IMR-90 (cell line): ENCODE data around the gene ADRA1B. TPM values are rescaled to one million over a fixed set of nuclear protein-coding genes. Genes with fewer than 3 reads are reported as not detected.

Source experiments
- ATAC-seq: fragments of 200-7000 bp; cut with Tn5 transposase; 2 replicates; pipeline ENCODE4 v1.9.1; 2020; ENCODE audit warnings: low read depth, mild to moderate bottlenecking, moderate library complexity
- BruUV-seq: library from RNA; stranded (reverse); fragments of 400-500 nt; replicated peaks from 2 replicates; lab custom pipeline; 2021; lab: Mats Ljungman, UMichigan
- CTCF ChIA-PET: fragments of 300-600 bp; formaldehyde crosslinking; extraction: SDS; loops from one replicate; lab custom pipeline; 2021; ENCODE audit warnings: antibody characterized with exemption; lab: Yijun Ruan, JAX
- POLR2A ChIA-PET: fragments of 300-600 bp; sonication (Branson Sonifier 250); formaldehyde crosslinking; loops from one replicate; lab custom pipeline; 2022; ENCODE audit warnings: antibody characterized with exemption; ENCODE audit not compliant: unreplicated experiment; lab: Charles Lee
- DNase-seq: peaks from one replicate; pipeline ENCODE4 v3.0.0; 2013
- H2AFZ ChIP-seq: replicated peaks from 2 replicates; pipeline ENCODE3; 2013; ENCODE audit warnings: low read length, mild to moderate bottlenecking; ENCODE audit not compliant: poor library complexity
- H2AK5ac ChIP-seq: 2 replicates; pipeline ENCODE4 v1.6.1; 2013; ENCODE audit warnings: low read depth, low read length, inconsistent platforms
- H2AK9ac ChIP-seq: replicated peaks from 2 replicates; pipeline ENCODE3; 2013; ENCODE audit warnings: mild to moderate bottlenecking, low read depth, low read length, moderate library complexity; ENCODE audit not compliant: poor library complexity
- H2BK120ac ChIP-seq: 2 replicates; pipeline ENCODE4 v1.6.1; 2013; ENCODE audit warnings: low read depth, low read length, inconsistent platforms
- H2BK15ac ChIP-seq: 3 replicates; pipeline ENCODE4 v1.6.1; 2013; ENCODE audit warnings: low read depth, low read length, inconsistent platforms
- H2BK20ac ChIP-seq: 2 replicates; pipeline ENCODE4 v1.6.1; 2013; ENCODE audit warnings: low read depth, mild to moderate bottlenecking, inconsistent platforms, low read length, moderate library complexity
- H2BK5ac ChIP-seq: 2 replicates; pipeline ENCODE4 v1.6.1; 2013; ENCODE audit warnings: mild to moderate bottlenecking, low read depth, low read length, inconsistent platforms; ENCODE audit not compliant: poor library complexity, severe bottlenecking
- H3K14ac ChIP-seq: replicated peaks from 2 replicates; pipeline ENCODE4 v1.6.1; 2013; ENCODE audit warnings: low read depth, low read length, inconsistent platforms
- H3K18ac ChIP-seq: 2 replicates; pipeline ENCODE4 v1.6.1; 2013; ENCODE audit warnings: low read depth, low read length, control low read depth
- H3K23ac ChIP-seq: 2 replicates; pipeline ENCODE4 v1.6.1; 2013; ENCODE audit warnings: low read depth, low read length, inconsistent platforms
- H3K27ac ChIP-seq: 2 replicates; pipeline ENCODE4 v1.5.1; 2013; ENCODE audit warnings: mild to moderate bottlenecking, control low read depth, low read length; ENCODE audit not compliant: insufficient read depth
- H3K27me3 ChIP-seq: 2 replicates; pipeline ENCODE4 v1.6.1; 2013; ENCODE audit warnings: low read length; ENCODE audit not compliant: control insufficient read depth, insufficient read depth
- H3K36me3 ChIP-seq: 2 replicates; pipeline ENCODE4 v1.6.1; 2013; ENCODE audit warnings: low read length, mixed read lengths; ENCODE audit not compliant: control insufficient read depth, insufficient read depth
- H3K4ac ChIP-seq: 2 replicates; pipeline ENCODE4 v1.6.1; 2013; ENCODE audit warnings: low read depth, low read length, inconsistent platforms
- H3K4me1 ChIP-seq: 2 replicates; pipeline ENCODE4 v1.6.1; 2013; ENCODE audit warnings: low read length, mixed read lengths; ENCODE audit not compliant: control insufficient read depth, insufficient read depth
- H3K4me2 ChIP-seq: 2 replicates; pipeline ENCODE4 v1.6.1; 2013; ENCODE audit warnings: low read depth, mild to moderate bottlenecking, control low read depth, low read length, moderate library complexity
- H3K4me3 ChIP-seq: 2 replicates; pipeline ENCODE4 v1.5.1; 2013; ENCODE audit warnings: low read depth, mild to moderate bottlenecking, control low read depth, low read length, moderate library complexity; ENCODE audit not compliant: insufficient read depth
- H3K56ac ChIP-seq: 2 replicates; pipeline ENCODE4 v1.6.1; 2013; ENCODE audit warnings: low read length, inconsistent platforms; ENCODE audit not compliant: insufficient read depth; ENCODE audit errors: extremely low read depth
- H3K79me1 ChIP-seq, 2 experiments: 2 replicates each; pipeline ENCODE4 v1.6.1; 2013; ENCODE audit warnings: low read length in 2 of 2, inconsistent platforms in 1 of 2, low read depth in 1 of 2
- H3K9ac ChIP-seq: 2 replicates; pipeline ENCODE4 v1.6.1; 2013; ENCODE audit warnings: low read depth, low read length, control low read depth
- H3K9me1 ChIP-seq: 2 replicates; pipeline ENCODE4 v1.6.1; 2013; ENCODE audit warnings: low read length, inconsistent platforms; ENCODE audit not compliant: insufficient read depth
- H3K9me3 ChIP-seq: 2 replicates; pipeline ENCODE4 v1.6.1; 2013; ENCODE audit warnings: low read length; ENCODE audit not compliant: control insufficient read depth, insufficient read depth
- H4K20me1 ChIP-seq: 2 replicates; pipeline ENCODE4 v1.6.1; 2013; ENCODE audit warnings: low read length, inconsistent platforms; ENCODE audit not compliant: insufficient read depth
- H4K5ac ChIP-seq: 2 replicates; pipeline ENCODE4 v1.6.1; 2013; ENCODE audit warnings: mild to moderate bottlenecking, low read depth, low read length, control low read depth
- H4K8ac ChIP-seq, 2 experiments: 2 replicates each; pipeline ENCODE4 v1.6.1; 2013; ENCODE audit warnings: low read depth in 2 of 2, low read length in 2 of 2, control low read depth in 1 of 2, inconsistent platforms in 1 of 2
- H4K91ac ChIP-seq: 2 replicates; pipeline ENCODE4 v1.6.1; 2013; ENCODE audit warnings: low read depth, low read length, inconsistent platforms; ENCODE audit not compliant: insufficient read depth
- CHD1 ChIP-seq: IDR thresholded peaks from 2 replicates; pipeline ENCODE4 v1.6.1; 2012; ENCODE audit warnings: low read depth, low read length, improper control_type of control experiment
- FOS ChIP-seq: fragments of 150-350 bp; IDR thresholded peaks from 2 replicates; pipeline ENCODE4 v1.6.1; 2016; ENCODE audit warnings: low read depth, low read length
- NFE2L2 ChIP-seq: fragments of 150-350 bp; IDR thresholded peaks from 2 replicates; pipeline ENCODE4 v1.6.1; 2016; ENCODE audit warnings: low read depth, mild to moderate bottlenecking, low read length
- RCOR1 ChIP-seq: IDR thresholded peaks from 2 replicates; pipeline ENCODE4 v1.6.1; 2012; ENCODE audit warnings: mild to moderate bottlenecking, low read length, improper control_type of control experiment; ENCODE audit not compliant: insufficient replicate concordance
- SMC3 ChIP-seq: fragments of 150-350 bp; IDR thresholded peaks from 2 replicates; pipeline ENCODE4 v1.6.1; 2016; ENCODE audit warnings: low read depth, mild to moderate bottlenecking, antibody characterized with exemption, low read length, moderate library complexity
- WGBS, 2 experiments: methylation state at CpG; one replicate each; pipeline versions ENCODE4 v1.1.5 to v1.1.7; 2013; ENCODE audit warnings: missing lambda C conversion rate in 2 of 2; ENCODE audit not compliant: insufficient read length in 1 of 2; ENCODE audit errors: extremely low coverage in 2 of 2; 5-methylcytosine and 5-hydroxymethylcytosine counted together
- dilution Hi-C: fragments of 300-500 bp; cut with HindIII; formaldehyde crosslinking; loops from one replicate; pipeline ENCODE4 v1.14.3; 2018; ENCODE audit warnings: low sequenced_read_pairs; ENCODE audit not compliant: unreplicated experiment
- in situ Hi-C: fragments of 300-500 bp; cut with MboI; formaldehyde crosslinking; loops from 3 replicates; pipeline ENCODE4 v1.14.3; 2019; ENCODE audit warnings: low sequenced_read_pairs, inconsistent platforms, mixed read lengths
- intact Hi-C: fragments of 100-400 bp; cut with micrococcal nuclease; formaldehyde crosslinking; loops from 2 replicates; pipeline ENCODE4 v1.10.0; 2022
- polyA plus RNA-seq, 3 experiments: library from polyadenylated mRNA; depleted of rRNA; stranded (reverse); fragments of >200 nt; gene quantifications; 2 replicates each; pipeline ENCODE4 v1.2.3, GENCODE V29; 2012; ENCODE audit warnings: low replicate concordance in 1 of 3
- total RNA-seq: library from RNA; depleted of rRNA; stranded (reverse); fragments of >200 nt; gene quantifications from 2 replicates; pipeline ENCODE4 v1.2.3, GENCODE V29; 2012
- TF ChIP-seq, protein P1 (sequence below): fragments of 150-350 bp; IDR thresholded peaks from 2 replicates; pipeline ENCODE4 v1.6.1; 2016; ENCODE audit warnings: low read depth, mild to moderate bottlenecking, low read length, moderate library complexity, borderline replicate concordance

ADRA1B gene
- total and polyA plus RNA-seq, 2 of the 4 experiments (the other 2 are of a cell fraction), result 0.18 to 1.5 TPM

- Histone ChIP-seq H3K23ac (no peak overlapping the region), H3K14ac (no peak overlapping the region), H4K8ac (no peak overlapping the region), H2BK5ac (no peak overlapping the region), H2AK9ac (no peak overlapping the region), H3K4me1 (peaks cover 11% of the 10 kb centered on the region), H3K4ac (no peak overlapping the region), H2AFZ (no peak overlapping the region), H3K9ac (no peak overlapping the region), H3K27ac (peak overlapping the region; percentile 52; the same call in 1 of the 2 replicates), H4K5ac (no peak overlapping the region), H3K79me1 (peaks cover 26 to 47% of the 10 kb centered on the region in 2 experiments), H2BK120ac (no peak overlapping the region), H2BK15ac (no peak overlapping the region), H4K91ac (no peak overlapping the region), H3K18ac (no peak overlapping the region), H2AK5ac (no peak overlapping the region), H3K4me2 (no peak overlapping the region), H3K9me1 (peaks cover 6% of the 10 kb centered on the region), H3K36me3 (peaks cover 5% of the 10 kb centered on the region; the same call in 1 of the 2 replicates), H3K9me3 (no peaks in the 10 kb centered on the region), H3K56ac (no peak overlapping the region), H3K4me3 (no peak overlapping the region), H3K27me3 (no peaks in the 10 kb centered on the region), H4K20me1 (peaks cover 9% of the 10 kb centered on the region; the same call in 1 of the 2 replicates), H2BK20ac (no peak overlapping the region)
- no TSS peak for BruUV-seq
- TF ChIP-seq RCOR1, result no peak
- no peak for TF ChIP-seq NFE2L2
- TF ChIP-seq, protein P1, sequence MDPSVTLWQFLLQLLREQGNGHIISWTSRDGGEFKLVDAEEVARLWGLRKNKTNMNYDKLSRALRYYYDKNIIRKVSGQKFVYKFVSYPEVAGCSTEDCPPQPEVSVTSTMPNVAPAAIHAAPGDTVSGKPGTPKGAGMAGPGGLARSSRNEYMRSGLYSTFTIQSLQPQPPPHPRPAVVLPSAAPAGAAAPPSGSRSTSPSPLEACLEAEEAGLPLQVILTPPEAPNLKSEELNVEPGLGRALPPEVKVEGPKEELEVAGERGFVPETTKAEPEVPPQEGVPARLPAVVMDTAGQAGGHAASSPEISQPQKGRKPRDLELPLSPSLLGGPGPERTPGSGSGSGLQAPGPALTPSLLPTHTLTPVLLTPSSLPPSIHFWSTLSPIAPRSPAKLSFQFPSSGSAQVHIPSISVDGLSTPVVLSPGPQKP, result no peak
- no peak for TF ChIP-seq SMC3
- TF ChIP-seq CHD1, result no peak
- TF ChIP-seq FOS, result no peak
- ATAC-seq (no peak), DNase-seq (no peak)
- in situ Hi-C loops (no loop called here), dilution Hi-C loops (loop anchor here (25.0 kb wide), 1 partner anchor 343 kb away; the partner anchor contains the start of gene C1QTNF2), intact Hi-C loops (no loop called here)
- POLR2A ChIA-PET, result no interaction called here
- CTCF ChIA-PET, result no interaction called here
- no CpG with 5 or more reads among the region's 2 CpGs for WGBS, 2 experiments
Observed at GRCh38 chr5:160018945-160019625, 102.8 kb downstream of the ADRA1B start.
